Transverse colon (tissue), 4 donors: ENCODE measurements around the gene MAGEA9.

Experiments used
- CTCF ChIP-seq, 5 experiments: fragments of 200-600 bp in 3 of 5; fragments of 450-650 bp in 2 of 5; sonication (generic) in 3 of 5; IDR thresholded peaks; 1 replicate in 2 of 5; 2 replicates in 3 of 5; pipeline ENCODE4 v1.5.1; 2016 to 2017; ENCODE audit warnings: antibody characterized with exemption in 5 of 5, inconsistent platforms in 3 of 5, mild to moderate bottlenecking in 2 of 5, moderate library complexity in 1 of 5
- EP300 ChIP-seq: sonication (generic); formaldehyde crosslinking; IDR thresholded peaks from one replicate; pipeline ENCODE4 v1.6.1; 2017; ENCODE audit warnings: antibody characterized with exemption, low read depth
- POLR2A ChIP-seq: fragments of 450-650 bp; IDR thresholded peaks from one replicate; pipeline ENCODE4 v1.6.1; 2016; ENCODE audit warnings: antibody characterized with exemption, mild to moderate bottlenecking, moderate library complexity
- POLR2AphosphoS5 ChIP-seq, 3 donors: sonication (generic); formaldehyde crosslinking; IDR thresholded peaks; one replicate each; pipeline ENCODE4 v1.6.1; 2016; ENCODE audit warnings: antibody characterized with exemption in 3 of 3

- no peak for TF ChIP-seq POLR2AphosphoS5 (IDR thresholded peaks at IDR 0.05)
- TF ChIP-seq CTCF (IDR thresholded peaks at IDR 0.05), result no peak
- TF ChIP-seq POLR2A, result no peak
- TF ChIP-seq EP300, result no peak
Observed at GRCh38 chrX:149818652-149819051, 36.9 kb downstream of the MAGEA9 start.
